C4-2B (cell line): ENCODE measurements around the gene PRKAG3.

Source experiments
- CTCF ChIP-seq: fragments of 450-650 bp; conservative IDR thresholded peaks from 2 replicates; pipeline ENCODE4 v1.5.1; 2017; ENCODE audit warnings: mild to moderate bottlenecking
- ZFX ChIP-seq: fragments of 450-650 bp; IDR thresholded peaks from 2 replicates; pipeline ENCODE4 v1.6.1; 2017

GRCh38 chr2:218785103-218785502, 46.5 kb downstream of the PRKAG3 start:
- no peak for TF ChIP-seq CTCF
- TF ChIP-seq ZFX, result no peak
